Measurements from ENCODE around the gene GOSR1.

GRCh38 chr17:30477774-30478115 is 537 bp downstream of the GOSR1 start:
- TF ChIP-seq PBX3 (CRISPR knock-in tag; IDR thresholded peaks at IDR 0.05): no peak
- TF ChIP-seq CTCF (tag by site-specific recombination; IDR thresholded peaks at IDR 0.05): no peak

All from HEK293 (cell line).